ENCODE results near the gene MARS1. TPM values are rescaled to one million over a fixed set of nuclear protein-coding genes. Genes with fewer than 3 reads are reported as not detected.

MARS1 gene
- total RNA-seq, 4 donors from 2014 or later, result 37.7 to 81.1 (median 42.0) TPM

DNA sequence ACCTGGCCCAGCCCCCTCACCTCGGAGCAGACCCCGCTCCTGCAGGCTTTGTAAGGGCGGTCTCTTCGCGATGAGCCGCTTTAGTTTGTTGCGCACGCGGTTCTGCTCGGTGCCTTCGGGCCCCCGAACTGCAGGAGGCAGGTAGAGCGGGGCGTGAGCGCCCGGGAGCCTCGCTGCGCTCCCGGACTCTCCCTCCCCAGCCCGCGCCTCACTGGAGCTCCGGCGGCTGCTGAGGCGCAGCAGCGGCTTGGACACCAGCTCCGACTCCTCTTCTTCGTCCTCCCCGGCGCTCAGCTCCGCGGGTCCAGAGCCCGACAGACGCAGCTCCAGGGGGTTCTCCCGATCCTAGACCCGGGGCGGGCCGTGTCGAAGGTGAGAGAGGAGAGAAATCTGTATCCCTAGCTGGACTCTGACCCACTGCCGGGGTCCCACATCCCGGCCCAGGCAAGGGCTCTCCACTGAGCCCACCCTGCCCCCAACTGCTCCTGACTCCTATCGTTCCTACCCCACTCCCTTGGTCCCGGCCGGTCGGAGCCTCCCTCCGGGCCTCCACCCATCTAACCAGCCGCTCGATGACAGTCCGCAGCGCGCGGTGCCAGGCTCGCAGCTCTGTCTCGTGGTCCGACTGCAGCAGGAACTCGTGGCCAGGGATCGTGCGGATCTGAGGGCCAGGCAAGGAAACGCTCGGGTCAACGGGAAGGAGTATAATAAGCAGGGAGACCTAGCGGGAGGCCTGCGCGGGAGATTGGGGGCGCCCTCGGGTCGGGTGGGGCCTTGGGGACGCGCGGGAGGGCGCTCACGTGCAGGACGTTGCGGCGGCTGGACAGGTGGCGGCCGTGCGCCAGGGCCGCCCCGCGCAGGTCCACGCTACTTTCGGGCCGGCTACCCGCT is 12.4 kb upstream of the MARS1 start:
- H3K4me1 ChIP-seq, result peaks cover 12% of the 10 kb centered on the region in 2 donors
- no peaks in the 10 kb centered on the region for H3K36me3 ChIP-seq
- DNase-seq (no peak), ATAC-seq (peak; percentile 53 to 72)
- H3K27me3 ChIP-seq, result peaks cover 41 to 47% (median 45%) of the 10 kb centered on the region in 3 donors
- H3K4me3 ChIP-seq, result peak overlapping the region; percentile 38 to 74 (median 49)
- no peaks in the 10 kb centered on the region for H3K9me3 ChIP-seq
- in situ Hi-C loops (cut with MboI; ENCODE audit: low sequenced_read_pairs in 4 of 4), result no loop called here
- intact Hi-C loops (cut with DNase I; ENCODE audit: low total_unique reads), result no loop called here
- no peak overlapping the region for H3K27ac ChIP-seq
- TF ChIP-seq CTCF (IDR thresholded peaks at IDR 0.05 in 4 of 5, conservative IDR thresholded peaks at IDR 0.05 in 1 of 5), result no peak

- no peaks in the 10 kb centered on the region for H3K36me3 ChIP-seq
- no peaks in the 10 kb centered on the region for H3K9me3 ChIP-seq
- H3K4me3 ChIP-seq, result peak overlapping the region; percentile 38 to 74 (median 49)
- H3K27ac ChIP-seq, result peak overlapping the region in 1 of 4 donors; percentile 2
- TF ChIP-seq POLR2A (IDR thresholded peaks at IDR 0.05) (no peak), CTCF (IDR thresholded peaks at IDR 0.05 in 4 of 5, conservative IDR thresholded peaks at IDR 0.05 in 1 of 5) (peak in 1 of 5 experiments; percentile 11)
- no peak for DNase-seq
- no peak for ATAC-seq
- peaks cover 41 to 43% (median 41%) of the 10 kb centered on the region in 3 donors for H3K27me3 ChIP-seq
- intact Hi-C loops (cut with DNase I; ENCODE audit: low total_unique reads), result no loop called here
- in situ Hi-C loops (cut with MboI; ENCODE audit: low sequenced_read_pairs in 4 of 4), result no loop called here
- peaks cover 12% of the 10 kb centered on the region in 2 donors for H3K4me1 ChIP-seq
Observed at GRCh38 chr12:57476162-57476992, 11.5 kb upstream of the MARS1 start.

- peak overlapping the region in 1 of 4 donors; percentile 7 for H3K27ac ChIP-seq
- in situ Hi-C loops (cut with MboI; ENCODE audit: low sequenced_read_pairs in 4 of 4) (no loop called here), intact Hi-C loops (cut with DNase I; ENCODE audit: low total_unique reads) (no loop called here)
- no peaks in the 10 kb centered on the region for H3K9me3 ChIP-seq
- H3K27me3 ChIP-seq, result peaks cover 39 to 41% (median 40%) of the 10 kb centered on the region in 3 donors
- H3K36me3 ChIP-seq, result no peaks in the 10 kb centered on the region
- TF ChIP-seq POLR2A (IDR thresholded peaks at IDR 0.05), result no peak
- DNase-seq (no peak), ATAC-seq (no peak)
- H3K4me3 ChIP-seq, result peak overlapping the region in 1 of 4 donors; percentile 47
- peaks cover 12% of the 10 kb centered on the region in 2 donors for H3K4me1 ChIP-seq
Observed at GRCh38 chr12:57476993-57477709, 10.7 kb upstream of the MARS1 start.

- Histone ChIP-seq H3K4me1 (peaks cover 12% of the 10 kb centered on the region in 2 donors), H3K9me3 (no peaks in the 10 kb centered on the region), H3K27ac (peak overlapping the region in 1 of 4 donors; percentile 10), H3K4me3 (peak overlapping the region in 1 of 4 donors; percentile 47), H3K36me3 (no peaks in the 10 kb centered on the region), H3K27me3 (peaks cover 36 to 41% (median 36%) of the 10 kb centered on the region in 3 donors)
- in situ Hi-C loops (cut with MboI; ENCODE audit: low sequenced_read_pairs in 4 of 4), result no loop called here
- TF ChIP-seq POLR2A (IDR thresholded peaks at IDR 0.05) (no peak), CTCF (IDR thresholded peaks at IDR 0.05 in 4 of 5, conservative IDR thresholded peaks at IDR 0.05 in 1 of 5) (no peak)
- intact Hi-C loops (cut with DNase I; ENCODE audit: low total_unique reads), result no loop called here
- ATAC-seq, result no peak
- DNase-seq, result no peak
Observed at GRCh38 chr12:57477710-57478681, 9.9 kb upstream of the MARS1 start.

Data from gastrocnemius medialis (tissue), 4 donors.